ENCODE results near the gene ARRB1.
A peak's percentile ranks its signal among the peaks of the same experiment; 100 is the strongest.
"Not testable (repeated sequence)": the region's sequence is repeated elsewhere in the genome, so short reads cannot be mapped to it uniquely, and the experiment has no call there.

Gene ARRB1

DNA sequence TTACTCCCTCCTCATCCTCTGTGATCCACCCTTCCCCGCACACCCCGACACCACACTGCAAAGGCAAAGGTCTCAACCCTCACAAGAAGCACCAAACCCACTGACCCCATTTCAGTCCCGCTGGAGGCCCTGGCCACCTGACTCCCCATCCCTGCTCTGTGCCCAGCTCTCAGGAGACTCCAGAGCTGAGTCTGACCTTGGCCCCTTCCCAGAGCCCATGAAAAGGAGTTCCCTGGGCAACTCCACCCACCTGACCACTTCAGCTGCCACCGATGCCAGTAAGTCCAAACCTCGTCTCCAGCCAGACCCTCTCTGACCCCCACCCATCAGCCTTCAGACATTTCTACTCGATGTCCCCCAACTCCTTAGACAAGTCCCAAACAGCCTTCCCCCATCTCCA is 45.5 kb downstream of the ARRB1 start:
- no peak overlapping the region for H3K4ac ChIP-seq (ENCODE audit: low read length)
- no peak overlapping the region for H2BK15ac ChIP-seq (ENCODE audit: low read length)
- no peak overlapping the region for H3K27ac ChIP-seq (replicated peaks; ENCODE audit: low read length)
- no peak overlapping the region for H3K9ac ChIP-seq (ENCODE audit: low read depth, low read length, poor library complexity)
- no peak overlapping the region for H3K18ac ChIP-seq (ENCODE audit: low read length)
- no CpG with 5 or more reads among the region's 6 CpGs for WGBS, 2 donors (ENCODE audit: extremely low coverage in 2 of 2, insufficient read length in 2 of 2, insufficient replicate concordance in 1 of 2)
- no peak overlapping the region for H3K4me3 ChIP-seq (ENCODE audit: low read length in 2 of 2)
- no peak overlapping the region for H4K8ac ChIP-seq (ENCODE audit: low read depth, low read length)
- no peak overlapping the region for H3K23ac ChIP-seq (ENCODE audit: low read depth, low read length, poor library complexity)
- H2BK5ac ChIP-seq (ENCODE audit: low read length), result no peak overlapping the region
- no peaks in the 10 kb centered on the region for H3K27me3 ChIP-seq (ENCODE audit: control insufficient read depth in 3 of 3, insufficient read depth in 3 of 3, low read depth in 1 of 3, low read length in 3 of 3)
- H3K4me1 ChIP-seq (ENCODE audit: control insufficient read depth in 2 of 2, insufficient read depth in 1 of 2, low read depth in 1 of 2, low read length in 2 of 2), result peaks cover 0 to 3% of the 10 kb centered on the region in 2 donors
- H3K14ac ChIP-seq (ENCODE audit: low read length), result peak overlapping the region; percentile 47
- no peak for DNase-seq (ENCODE audit: low spot score)
- no peak overlapping the region for H2BK120ac ChIP-seq (ENCODE audit: low read depth, low read length)
- H2AK5ac ChIP-seq (ENCODE audit: low read depth, low read length), result no peak overlapping the region
- no peaks in the 10 kb centered on the region for H3K36me3 ChIP-seq (replicated peaks in 1 of 2; ENCODE audit: control insufficient read depth in 2 of 2, insufficient read depth in 2 of 2, low read length in 2 of 2)
- H2AFZ ChIP-seq (ENCODE audit: low read length), result no peak overlapping the region
- no peak overlapping the region for H2BK12ac ChIP-seq (ENCODE audit: low read length)
- H4K91ac ChIP-seq (ENCODE audit: low read depth, low read length, poor library complexity), result no peak overlapping the region
- no peaks in the 10 kb centered on the region for H3K79me1 ChIP-seq (ENCODE audit: low read depth, low read length)
- H3K4me2 ChIP-seq (ENCODE audit: insufficient read depth, low read length, poor library complexity, severe bottlenecking), result no peak overlapping the region
- H3K9me3 ChIP-seq (replicated peaks in 1 of 2; ENCODE audit: control insufficient read depth in 2 of 2, insufficient read depth in 1 of 2, low read depth in 1 of 2, low read length in 2 of 2), result no peaks in the 10 kb centered on the region

- Histone ChIP-seq H2BK15ac (ENCODE audit: low read length) (no peak overlapping the region), H2AFZ (ENCODE audit: low read length) (no peak overlapping the region), H3K4ac (ENCODE audit: low read length) (no peak overlapping the region), H2AK5ac (ENCODE audit: low read depth, low read length) (no peak overlapping the region), H3K4me1 (ENCODE audit: control insufficient read depth in 2 of 2, insufficient read depth in 1 of 2, low read depth in 1 of 2, low read length in 2 of 2) (no peaks in the 10 kb centered on the region), H4K91ac (ENCODE audit: low read depth, low read length, poor library complexity) (no peak overlapping the region), H3K18ac (ENCODE audit: low read length) (no peak overlapping the region), H3K9me3 (replicated peaks in 1 of 2; ENCODE audit: control insufficient read depth in 2 of 2, insufficient read depth in 1 of 2, low read depth in 1 of 2, low read length in 2 of 2) (no peaks in the 10 kb centered on the region), H3K14ac (ENCODE audit: low read length) (no peak overlapping the region), H3K27ac (replicated peaks; ENCODE audit: low read length) (no peak overlapping the region), H3K4me3 (ENCODE audit: low read length in 2 of 2) (no peak overlapping the region), H3K27me3 (ENCODE audit: control insufficient read depth in 3 of 3, insufficient read depth in 3 of 3, low read depth in 1 of 3, low read length in 3 of 3) (no peaks in the 10 kb centered on the region), H2BK12ac (ENCODE audit: low read length) (no peak overlapping the region), H3K9ac (ENCODE audit: low read depth, low read length, poor library complexity) (no peak overlapping the region), H3K23ac (ENCODE audit: low read depth, low read length, poor library complexity) (no peak overlapping the region), H2BK120ac (ENCODE audit: low read depth, low read length) (no peak overlapping the region), H3K36me3 (replicated peaks in 1 of 2; ENCODE audit: control insufficient read depth in 2 of 2, insufficient read depth in 2 of 2, low read length in 2 of 2) (no peaks in the 10 kb centered on the region), H3K4me2 (ENCODE audit: insufficient read depth, low read length, poor library complexity, severe bottlenecking) (no peak overlapping the region), H3K79me1 (ENCODE audit: low read depth, low read length) (no peaks in the 10 kb centered on the region), H4K8ac (ENCODE audit: low read depth, low read length) (no peak overlapping the region), H2BK5ac (ENCODE audit: low read length) (no peak overlapping the region)
- no peak for DNase-seq (ENCODE audit: low spot score)
- WGBS, 2 donors (ENCODE audit: extremely low coverage in 2 of 2, insufficient read length in 2 of 2, insufficient replicate concordance in 1 of 2), result no CpG with 5 or more reads among the region's 3 CpGs
Measured at GRCh38 chr11:75305452-75305851, 46.0 kb downstream of the ARRB1 start.

DNA sequence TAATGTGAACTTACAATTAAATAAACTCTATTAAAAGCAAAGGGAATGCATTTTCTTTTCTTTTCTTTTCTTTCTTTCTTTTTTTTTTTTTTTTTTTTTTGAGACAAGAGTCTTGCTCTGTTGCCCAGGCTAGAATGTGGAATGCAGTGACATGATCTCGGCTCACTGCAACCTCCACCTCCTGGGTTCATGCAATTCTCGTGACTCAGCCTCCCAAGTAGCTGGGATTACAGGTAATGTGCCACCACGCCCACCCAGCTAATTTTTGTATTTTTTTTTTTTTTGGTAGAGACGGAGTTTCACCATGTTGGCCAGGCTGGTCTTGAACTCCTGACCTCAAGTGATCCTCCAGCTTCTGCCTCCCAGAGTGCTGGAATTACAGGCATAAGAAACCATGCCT is 46.5 kb downstream of the ARRB1 start:
- not testable (repeated sequence) for H4K91ac ChIP-seq (ENCODE audit: low read depth, low read length, poor library complexity); H2BK120ac ChIP-seq (ENCODE audit: low read depth, low read length); H3K4me3 ChIP-seq (ENCODE audit: low read length in 2 of 2); H3K79me1 ChIP-seq (ENCODE audit: low read depth, low read length); H3K23ac ChIP-seq (ENCODE audit: low read depth, low read length, poor library complexity); H3K4me1 ChIP-seq (ENCODE audit: control insufficient read depth in 2 of 2, insufficient read depth in 1 of 2, low read depth in 1 of 2, low read length in 2 of 2); H3K36me3 ChIP-seq (replicated peaks in 1 of 2; ENCODE audit: control insufficient read depth in 2 of 2, insufficient read depth in 2 of 2, low read length in 2 of 2); H3K27ac ChIP-seq (replicated peaks; ENCODE audit: low read length); H2BK5ac ChIP-seq (ENCODE audit: low read length); H3K18ac ChIP-seq (ENCODE audit: low read length); H4K8ac ChIP-seq (ENCODE audit: low read depth, low read length); H3K27me3 ChIP-seq (ENCODE audit: control insufficient read depth in 3 of 3, insufficient read depth in 3 of 3, low read depth in 1 of 3, low read length in 3 of 3); DNase-seq (ENCODE audit: low spot score); H3K4ac ChIP-seq (ENCODE audit: low read length); H2BK15ac ChIP-seq (ENCODE audit: low read length); H2AK5ac ChIP-seq (ENCODE audit: low read depth, low read length); H2BK12ac ChIP-seq (ENCODE audit: low read length); H3K9me3 ChIP-seq (replicated peaks in 1 of 2; ENCODE audit: control insufficient read depth in 2 of 2, insufficient read depth in 1 of 2, low read depth in 1 of 2, low read length in 2 of 2); H2AFZ ChIP-seq (ENCODE audit: low read length); H3K14ac ChIP-seq (ENCODE audit: low read length); H3K9ac ChIP-seq (ENCODE audit: low read depth, low read length, poor library complexity); H3K4me2 ChIP-seq (ENCODE audit: insufficient read depth, low read length, poor library complexity, severe bottlenecking)
- no CpG with 5 or more reads among the region's 4 CpGs for whole genome bisulfite sequencing, 2 donors (ENCODE audit: extremely low coverage in 2 of 2, insufficient read length in 2 of 2, insufficient replicate concordance in 1 of 2)

DNA sequence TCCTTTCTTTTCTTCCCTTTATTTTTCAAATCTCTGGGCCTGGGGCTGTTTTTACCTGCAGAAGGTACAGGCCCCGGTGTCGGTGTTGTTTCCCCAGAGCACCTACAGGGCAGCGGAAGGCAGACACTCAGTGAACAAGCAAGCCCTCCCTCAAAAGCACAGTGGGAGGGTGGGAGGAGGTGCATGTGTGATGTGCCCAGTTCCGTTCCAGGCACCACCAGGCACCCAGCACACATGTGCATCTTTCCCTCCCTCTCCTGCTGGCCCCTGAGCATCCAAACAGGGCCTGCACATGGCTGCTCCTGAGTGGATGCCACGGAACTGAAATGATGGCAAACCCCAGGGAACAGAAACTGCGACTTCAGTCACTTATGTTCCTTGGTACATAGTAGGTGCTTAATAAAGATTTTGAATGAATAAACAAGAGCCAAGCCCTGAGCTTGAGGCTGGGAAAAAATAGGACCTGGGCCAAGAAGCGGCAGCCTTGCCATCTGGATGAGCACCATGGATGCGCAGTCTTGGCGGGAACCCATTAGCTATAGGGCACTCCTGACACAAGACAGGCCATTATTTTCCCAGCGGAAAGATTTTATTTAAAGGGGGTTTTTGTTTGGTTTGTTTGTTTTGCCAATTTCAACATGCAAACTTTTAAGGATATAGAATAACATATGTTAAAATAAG is 47.8 kb downstream of the ARRB1 start:
- no peaks in the 10 kb centered on the region for H3K4me1 ChIP-seq (ENCODE audit: control insufficient read depth in 2 of 2, insufficient read depth in 1 of 2, low read depth in 1 of 2, low read length in 2 of 2)
- no peak overlapping the region for H3K9ac ChIP-seq (ENCODE audit: low read depth, low read length, poor library complexity)
- peak overlapping the region in 1 of 2 donors; percentile 10 for H3K4me3 ChIP-seq (ENCODE audit: low read length in 2 of 2)
- H3K18ac ChIP-seq (ENCODE audit: low read length), result no peak overlapping the region
- no peak overlapping the region for H3K4me2 ChIP-seq (ENCODE audit: insufficient read depth, low read length, poor library complexity, severe bottlenecking)
- no peak overlapping the region for H3K4ac ChIP-seq (ENCODE audit: low read length)
- no peaks in the 10 kb centered on the region for H3K27me3 ChIP-seq (ENCODE audit: control insufficient read depth in 3 of 3, insufficient read depth in 3 of 3, low read depth in 1 of 3, low read length in 3 of 3)
- no peaks in the 10 kb centered on the region for H3K36me3 ChIP-seq (replicated peaks in 1 of 2; ENCODE audit: control insufficient read depth in 2 of 2, insufficient read depth in 2 of 2, low read length in 2 of 2)
- H3K79me1 ChIP-seq (ENCODE audit: low read depth, low read length), result no peaks in the 10 kb centered on the region
- no peaks in the 10 kb centered on the region for H3K9me3 ChIP-seq (replicated peaks in 1 of 2; ENCODE audit: control insufficient read depth in 2 of 2, insufficient read depth in 1 of 2, low read depth in 1 of 2, low read length in 2 of 2)
- no peak overlapping the region for H2AFZ ChIP-seq (ENCODE audit: low read length)
- no peak overlapping the region for H2AK5ac ChIP-seq (ENCODE audit: low read depth, low read length)
- no peak overlapping the region for H4K91ac ChIP-seq (ENCODE audit: low read depth, low read length, poor library complexity)
- H3K23ac ChIP-seq (ENCODE audit: low read depth, low read length, poor library complexity), result no peak overlapping the region
- H3K14ac ChIP-seq (ENCODE audit: low read length), result no peak overlapping the region
- no peak overlapping the region for H2BK12ac ChIP-seq (ENCODE audit: low read length)
- no CpG with 5 or more reads among the region's 10 CpGs for WGBS, 2 donors (ENCODE audit: extremely low coverage in 2 of 2, insufficient read length in 2 of 2, insufficient replicate concordance in 1 of 2)
- H3K27ac ChIP-seq (replicated peaks; ENCODE audit: low read length), result no peak overlapping the region
- DNase-seq (ENCODE audit: low spot score), result no peak
- no peak overlapping the region for H2BK5ac ChIP-seq (ENCODE audit: low read length)
- H2BK15ac ChIP-seq (ENCODE audit: low read length), result no peak overlapping the region
- no peak overlapping the region for H4K8ac ChIP-seq (ENCODE audit: low read depth, low read length)
- no peak overlapping the region for H2BK120ac ChIP-seq (ENCODE audit: low read depth, low read length)

Data from neuronal stem cell (in vitro differentiated cells).